ENCODE measurements around the gene JMJD6.

DNA sequence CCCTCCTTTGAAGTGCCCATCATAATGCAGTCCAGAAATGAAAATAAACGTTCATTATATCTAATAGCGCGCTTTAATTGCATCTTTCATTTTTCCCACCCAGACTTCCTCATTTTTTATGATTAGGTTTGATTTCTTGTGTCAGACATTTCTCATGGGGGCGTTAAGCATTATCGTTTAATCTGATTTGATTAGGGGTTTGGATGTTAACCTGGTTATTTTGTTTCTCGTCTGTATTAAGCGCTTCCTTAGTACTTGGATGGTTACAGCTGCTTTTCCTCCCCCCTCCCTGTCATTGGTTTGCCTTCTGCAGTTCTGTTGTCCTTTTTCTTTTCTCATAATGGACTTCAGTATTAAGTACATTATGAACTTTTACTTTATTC is 12.1 kb upstream of the JMJD6 start:
- TF ChIP-seq POLR2AphosphoS5 (IDR thresholded peaks at IDR 0.05; ENCODE audit: low read depth, low read length) (no peak), REST (IDR thresholded peaks at IDR 0.05; ENCODE audit: insufficient read depth in 1 of 2, low read depth in 2 of 2, low read length in 1 of 2) (no peak), TCF7L2 (IDR thresholded peaks at IDR 0.05; ENCODE audit: low read depth, low read length) (no peak), SIN3A (IDR thresholded peaks at IDR 0.05; ENCODE audit: borderline replicate concordance, insufficient read depth, low read depth, low read length) (no peak)
- TF ChIP-seq, protein P1, sequence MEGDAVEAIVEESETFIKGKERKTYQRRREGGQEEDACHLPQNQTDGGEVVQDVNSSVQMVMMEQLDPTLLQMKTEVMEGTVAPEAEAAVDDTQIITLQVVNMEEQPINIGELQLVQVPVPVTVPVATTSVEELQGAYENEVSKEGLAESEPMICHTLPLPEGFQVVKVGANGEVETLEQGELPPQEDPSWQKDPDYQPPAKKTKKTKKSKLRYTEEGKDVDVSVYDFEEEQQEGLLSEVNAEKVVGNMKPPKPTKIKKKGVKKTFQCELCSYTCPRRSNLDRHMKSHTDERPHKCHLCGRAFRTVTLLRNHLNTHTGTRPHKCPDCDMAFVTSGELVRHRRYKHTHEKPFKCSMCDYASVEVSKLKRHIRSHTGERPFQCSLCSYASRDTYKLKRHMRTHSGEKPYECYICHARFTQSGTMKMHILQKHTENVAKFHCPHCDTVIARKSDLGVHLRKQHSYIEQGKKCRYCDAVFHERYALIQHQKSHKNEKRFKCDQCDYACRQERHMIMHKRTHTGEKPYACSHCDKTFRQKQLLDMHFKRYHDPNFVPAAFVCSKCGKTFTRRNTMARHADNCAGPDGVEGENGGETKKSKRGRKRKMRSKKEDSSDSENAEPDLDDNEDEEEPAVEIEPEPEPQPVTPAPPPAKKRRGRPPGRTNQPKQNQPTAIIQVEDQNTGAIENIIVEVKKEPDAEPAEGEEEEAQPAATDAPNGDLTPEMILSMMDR (IDR thresholded peaks at IDR 0.05), result no peak
